SU-DHL-6 (cell line): Measurements from ENCODE around the gene SETBP1.

Source experiments
- H2AFZ ChIP-seq: fragments of 200-600 bp; sonication (generic); 2 replicates; pipeline ENCODE4 v1.6.1; 2014; ENCODE audit warnings: low read depth, mild to moderate bottlenecking, moderate library complexity, mixed read lengths, antibody characterized with exemption, low read length; ENCODE audit not compliant: severe bottlenecking
- H3F3A ChIP-seq: fragments of 200-600 bp; shearing (Covaris generic); 2 replicates; pipeline ENCODE4 v1.6.0; 2016; ENCODE audit warnings: antibody characterized with exemption, mild to moderate bottlenecking; ENCODE audit not compliant: insufficient read depth
- H3K27ac ChIP-seq: fragments of 200-600 bp; sonication (generic); 2 replicates; pipeline ENCODE4 v1.5.1; 2016; ENCODE audit warnings: low read depth, mild to moderate bottlenecking, low read length, moderate library complexity, mixed read lengths
- H3K27me3 ChIP-seq: fragments of 200-600 bp; sonication (generic), shearing (Covaris generic); 2 replicates; pipeline ENCODE4 v1.6.0; 2014; ENCODE audit warnings: mild to moderate bottlenecking, low read length
- H3K36me3 ChIP-seq: fragments of 200-600 bp; sonication (generic); 2 replicates; pipeline ENCODE4 v1.6.1; 2014; ENCODE audit warnings: mild to moderate bottlenecking, low read length, mixed read lengths
- H3K4me2 ChIP-seq: fragments of 300-600, 200-600 bp; shearing (Covaris generic), sonication (generic); 2 replicates; pipeline ENCODE4 v1.6.0; 2014; ENCODE audit warnings: low read length, low read depth, mild to moderate bottlenecking; ENCODE audit not compliant: poor library complexity, severe bottlenecking
- H3K4me3 ChIP-seq: fragments of 200-600 bp; sonication (generic); 2 replicates; pipeline ENCODE4 v1.5.1; 2014; ENCODE audit warnings: antibody characterized with exemption, low read length, mild to moderate bottlenecking, mixed read lengths; ENCODE audit not compliant: insufficient read depth, poor library complexity, severe bottlenecking
- H3K79me2 ChIP-seq: fragments of 200-600 bp; sonication (generic); 2 replicates; pipeline ENCODE4 v1.6.1; 2014; ENCODE audit warnings: mild to moderate bottlenecking, low read length, moderate library complexity; ENCODE audit not compliant: insufficient read depth
- H3K9ac ChIP-seq: fragments of 200-600 bp; sonication (generic); 2 replicates; pipeline ENCODE4 v1.7.0; 2014; ENCODE audit warnings: mild to moderate bottlenecking, low read length
- H3K9me2 ChIP-seq: fragments of 200-600 bp; sonication (generic); replicated peaks from 2 replicates; pipeline ENCODE4 v1.6.1; 2014; ENCODE audit warnings: low read length; ENCODE audit not compliant: insufficient read depth
- H3K9me3 ChIP-seq: fragments of 200-600 bp; sonication (generic); 2 replicates; pipeline ENCODE4 v1.6.1; 2014; ENCODE audit warnings: low read length, mixed read lengths; ENCODE audit not compliant: insufficient read depth
- H4K20me1 ChIP-seq: fragments of 200-600 bp; sonication (generic); 2 replicates; pipeline ENCODE4 v1.6.1; 2014; ENCODE audit warnings: low read depth, mild to moderate bottlenecking, antibody characterized with exemption, low read length, moderate library complexity, mixed read lengths
- CTCF ChIP-seq: fragments of 200-600 bp; sonication (generic); IDR thresholded peaks from one replicate; pipeline ENCODE4 v1.5.1; 2017; ENCODE audit warnings: antibody characterized with exemption, mild to moderate bottlenecking, low read length, moderate library complexity; ENCODE audit not compliant: insufficient read depth, poor library complexity, severe bottlenecking
- EZH2phosphoT487 ChIP-seq: fragments of 200-600 bp; sonication (generic), shearing (Covaris generic); conservative IDR thresholded peaks from 2 replicates; pipeline ENCODE4 v1.6.1; 2018; ENCODE audit warnings: mild to moderate bottlenecking, antibody characterized with exemption, low read length, moderate library complexity, mixed read lengths

Gene SETBP1

GRCh38 chr18:45024357-45025088 lies 343.8 kb downstream of the SETBP1 start:
- Histone ChIP-seq H3K4me3 (no peak overlapping the region), H3K9me3 (no peaks in the 10 kb centered on the region), H3K9ac (no peak overlapping the region), H3F3A (no peaks in the 10 kb centered on the region), H2AFZ (no peak overlapping the region), H3K9me2 (no peaks in the 10 kb centered on the region), H3K4me2 (no peak overlapping the region), H4K20me1 (no peaks in the 10 kb centered on the region), H3K79me2 (no peaks in the 10 kb centered on the region), H3K36me3 (no peaks in the 10 kb centered on the region), H3K27me3 (no peaks in the 10 kb centered on the region), H3K27ac (no peak overlapping the region)
- TF ChIP-seq EZH2phosphoT487 (no peak), CTCF (no peak)

- no peak overlapping the region for H3K4me2 ChIP-seq
- TF ChIP-seq EZH2phosphoT487 (no peak), CTCF (no peak)
- no peak overlapping the region for H3K27ac ChIP-seq
- H3K79me2 ChIP-seq, result no peaks in the 10 kb centered on the region
- no peak overlapping the region for H3K4me3 ChIP-seq
- no peaks in the 10 kb centered on the region for H3F3A ChIP-seq
- no peaks in the 10 kb centered on the region for H3K9me3 ChIP-seq
- H2AFZ ChIP-seq, result no peak overlapping the region
- no peaks in the 10 kb centered on the region for H3K27me3 ChIP-seq
- no peaks in the 10 kb centered on the region for H4K20me1 ChIP-seq
- H3K9ac ChIP-seq, result no peak overlapping the region
- no peaks in the 10 kb centered on the region for H3K9me2 ChIP-seq
- H3K36me3 ChIP-seq, result no peaks in the 10 kb centered on the region
These were observed 344.4 kb downstream of the SETBP1 start for GRCh38 chr18:45025089-45025450.

- no peaks in the 10 kb centered on the region for H3F3A ChIP-seq
- H2AFZ ChIP-seq, result no peak overlapping the region
- no peaks in the 10 kb centered on the region for H3K36me3 ChIP-seq
- no peaks in the 10 kb centered on the region for H3K9me2 ChIP-seq
- H3K4me3 ChIP-seq, result no peak overlapping the region
- H3K79me2 ChIP-seq, result no peaks in the 10 kb centered on the region
- no peak overlapping the region for H3K9ac ChIP-seq
- no peak overlapping the region for H3K27ac ChIP-seq
- H4K20me1 ChIP-seq, result no peaks in the 10 kb centered on the region
- H3K9me3 ChIP-seq, result no peaks in the 10 kb centered on the region
- no peak overlapping the region for H3K4me2 ChIP-seq
- no peak for TF ChIP-seq CTCF
- TF ChIP-seq EZH2phosphoT487, result no peak
- no peaks in the 10 kb centered on the region for H3K27me3 ChIP-seq
These were observed 345.5 kb downstream of the SETBP1 start for GRCh38 chr18:45026162-45026561.
